Nephron progenitor cell (in vitro differentiated cells): ENCODE data around the gene HEBP2.

Experiments
- DNase-seq: peaks from one replicate; pipeline ENCODE4 v3.0.0; 2021
- H3K27ac Mint-ChIP-seq: 2 replicates; pipeline ENCODE4 v1.8.0; 2021; ENCODE audit warnings: mild to moderate bottlenecking, moderate library complexity, mixed read lengths
- H3K27me3 Mint-ChIP-seq: 2 replicates; pipeline ENCODE4 v1.8.0; 2021; ENCODE audit warnings: mild to moderate bottlenecking, low read depth, mixed read lengths; ENCODE audit not compliant: poor library complexity
- H3K36me3 Mint-ChIP-seq: 2 replicates; pipeline ENCODE4 v1.8.0; 2021; ENCODE audit warnings: low read depth, mixed read lengths
- H3K4me1 Mint-ChIP-seq: 2 replicates; pipeline ENCODE4 v1.8.0; 2021; ENCODE audit warnings: mixed read lengths
- H3K4me3 Mint-ChIP-seq: 2 replicates; pipeline ENCODE4 v1.8.0; 2021; ENCODE audit warnings: mild to moderate bottlenecking, moderate library complexity, mixed read lengths
- H3K9me3 Mint-ChIP-seq: 2 replicates; pipeline ENCODE4 v1.8.0; 2021; ENCODE audit warnings: mild to moderate bottlenecking, moderate library complexity, mixed read lengths
- TF ChIP-seq, protein P1 (sequence below): fragments of 200-600 bp; sonication (generic); IDR thresholded peaks from 2 replicates; pipeline ENCODE4 v1.5.0; 2021; ENCODE audit warnings: antibody characterized with exemption

HEBP2 gene

DNA sequence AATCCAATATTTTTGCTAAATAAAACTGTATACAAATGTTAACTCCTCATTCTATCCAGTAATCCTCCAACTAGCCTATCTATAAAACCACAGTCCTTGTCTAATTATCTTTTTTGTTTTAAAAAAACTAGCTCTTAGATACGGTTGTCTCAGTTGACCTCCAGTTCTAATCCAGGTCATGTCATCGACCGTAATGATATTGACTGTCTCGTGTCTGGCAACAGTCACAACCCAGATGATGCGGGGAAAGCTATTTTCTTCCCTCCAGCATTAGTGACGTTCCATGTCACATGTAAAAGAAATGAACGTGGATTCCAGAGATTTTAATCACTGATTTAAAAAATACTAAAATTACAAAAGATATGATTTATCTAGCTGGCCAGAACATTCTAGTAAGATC lies 35.5 kb downstream of the HEBP2 start:
- no peaks in the 10 kb centered on the region for H3K4me1 Mint-ChIP-seq
- H3K27ac Mint-ChIP-seq: no peak overlapping the region
- TF ChIP-seq, protein P1, sequence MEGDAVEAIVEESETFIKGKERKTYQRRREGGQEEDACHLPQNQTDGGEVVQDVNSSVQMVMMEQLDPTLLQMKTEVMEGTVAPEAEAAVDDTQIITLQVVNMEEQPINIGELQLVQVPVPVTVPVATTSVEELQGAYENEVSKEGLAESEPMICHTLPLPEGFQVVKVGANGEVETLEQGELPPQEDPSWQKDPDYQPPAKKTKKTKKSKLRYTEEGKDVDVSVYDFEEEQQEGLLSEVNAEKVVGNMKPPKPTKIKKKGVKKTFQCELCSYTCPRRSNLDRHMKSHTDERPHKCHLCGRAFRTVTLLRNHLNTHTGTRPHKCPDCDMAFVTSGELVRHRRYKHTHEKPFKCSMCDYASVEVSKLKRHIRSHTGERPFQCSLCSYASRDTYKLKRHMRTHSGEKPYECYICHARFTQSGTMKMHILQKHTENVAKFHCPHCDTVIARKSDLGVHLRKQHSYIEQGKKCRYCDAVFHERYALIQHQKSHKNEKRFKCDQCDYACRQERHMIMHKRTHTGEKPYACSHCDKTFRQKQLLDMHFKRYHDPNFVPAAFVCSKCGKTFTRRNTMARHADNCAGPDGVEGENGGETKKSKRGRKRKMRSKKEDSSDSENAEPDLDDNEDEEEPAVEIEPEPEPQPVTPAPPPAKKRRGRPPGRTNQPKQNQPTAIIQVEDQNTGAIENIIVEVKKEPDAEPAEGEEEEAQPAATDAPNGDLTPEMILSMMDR: no peak
- peaks cover 36% of the 10 kb centered on the region for H3K36me3 Mint-ChIP-seq
- H3K4me3 Mint-ChIP-seq: no peak overlapping the region
- H3K9me3 Mint-ChIP-seq: peaks cover 8% of the 10 kb centered on the region
- no peak for DNase-seq
- no peaks in the 10 kb centered on the region for H3K27me3 Mint-ChIP-seq

DNA sequence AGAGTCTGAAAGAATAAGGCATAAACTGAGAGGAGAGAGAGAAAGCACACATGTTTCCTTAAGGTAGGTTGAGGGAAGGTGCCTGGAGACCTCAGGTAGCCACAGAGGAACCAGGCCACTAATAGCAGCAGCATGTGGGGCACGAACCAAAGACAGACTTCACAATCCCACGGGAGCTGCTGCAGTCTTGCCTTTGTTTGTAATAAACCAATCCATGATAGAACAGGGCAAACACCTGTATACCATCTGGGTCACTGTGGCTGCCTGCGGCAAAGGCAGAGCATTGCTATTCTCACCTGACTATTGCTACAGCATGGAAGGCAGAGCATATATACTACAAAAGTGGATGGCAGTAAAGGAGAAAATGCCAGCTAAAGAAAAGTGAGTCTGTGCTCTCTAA lies 36.3 kb downstream of the HEBP2 start:
- no peaks in the 10 kb centered on the region for H3K4me1 Mint-ChIP-seq
- TF ChIP-seq, protein P1: no peak
- no peaks in the 10 kb centered on the region for H3K27me3 Mint-ChIP-seq
- no peak overlapping the region for H3K4me3 Mint-ChIP-seq
- no peak for DNase-seq
- H3K36me3 Mint-ChIP-seq: peaks cover 31% of the 10 kb centered on the region
- peaks cover 8% of the 10 kb centered on the region for H3K9me3 Mint-ChIP-seq
- H3K27ac Mint-ChIP-seq: no peak overlapping the region

DNA sequence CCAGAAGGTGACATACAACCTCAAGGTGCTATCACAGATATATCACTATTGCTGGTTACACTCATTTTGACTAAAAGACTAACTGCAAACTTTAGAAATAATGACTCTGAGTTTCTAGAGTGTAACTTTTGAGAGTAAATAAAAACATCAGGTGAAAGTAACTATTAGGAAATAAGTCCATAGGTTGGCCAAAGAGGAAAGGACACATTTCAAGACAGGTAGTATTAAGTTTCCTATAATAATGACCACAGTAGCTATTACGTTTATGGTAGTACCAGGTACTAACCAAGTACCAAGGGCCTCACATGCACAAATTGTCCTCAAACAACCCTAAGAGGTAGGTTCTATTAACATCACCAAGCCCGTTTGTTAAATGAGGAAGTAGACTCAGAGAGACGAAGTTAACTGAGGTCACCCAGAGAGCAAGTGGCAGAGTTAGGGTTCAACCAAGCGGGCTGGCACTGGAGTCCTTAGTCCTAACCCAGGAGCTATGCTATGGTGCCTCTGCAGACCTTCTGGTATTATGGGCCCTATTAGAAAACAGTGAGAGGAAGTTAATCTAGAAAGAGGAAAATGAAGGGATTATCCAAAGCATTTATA lies 36.8 kb downstream of the HEBP2 start:
- no peaks in the 10 kb centered on the region for H3K27me3 Mint-ChIP-seq
- no peak overlapping the region for H3K27ac Mint-ChIP-seq
- peaks cover 8% of the 10 kb centered on the region for H3K9me3 Mint-ChIP-seq
- no peak for DNase-seq
- TF ChIP-seq, protein P1: no peak
- H3K4me3 Mint-ChIP-seq: no peak overlapping the region
- H3K36me3 Mint-ChIP-seq: peaks cover 28% of the 10 kb centered on the region
- H3K4me1 Mint-ChIP-seq: no peaks in the 10 kb centered on the region

DNA sequence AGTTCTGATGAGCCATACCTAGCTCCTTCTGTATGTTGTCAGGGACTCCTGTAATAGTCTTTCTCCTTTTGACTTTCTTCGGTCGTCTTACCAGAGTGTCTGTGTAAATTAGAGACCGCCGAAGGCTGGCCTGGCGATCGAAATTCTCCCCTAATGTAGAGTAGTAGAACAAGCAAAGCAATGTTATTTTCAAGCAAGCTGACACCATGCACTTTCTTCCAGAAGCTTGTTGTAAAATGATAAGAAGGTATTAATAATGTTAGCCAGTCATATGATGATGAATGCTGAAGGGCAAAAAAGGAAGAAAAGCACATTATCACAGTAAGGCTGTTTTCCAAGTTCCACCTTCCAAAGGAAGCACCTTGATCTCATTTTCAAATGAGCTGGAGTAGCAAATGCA lies 37.9 kb downstream of the HEBP2 start:
- Mint-ChIP-seq H3K36me3 (peaks cover 24% of the 10 kb centered on the region), H3K27ac (no peak overlapping the region), H3K4me1 (no peaks in the 10 kb centered on the region), H3K9me3 (peaks cover 4% of the 10 kb centered on the region), H3K4me3 (no peak overlapping the region), H3K27me3 (no peaks in the 10 kb centered on the region)
- TF ChIP-seq, protein P1: no peak
- DNase-seq: no peak

DNA sequence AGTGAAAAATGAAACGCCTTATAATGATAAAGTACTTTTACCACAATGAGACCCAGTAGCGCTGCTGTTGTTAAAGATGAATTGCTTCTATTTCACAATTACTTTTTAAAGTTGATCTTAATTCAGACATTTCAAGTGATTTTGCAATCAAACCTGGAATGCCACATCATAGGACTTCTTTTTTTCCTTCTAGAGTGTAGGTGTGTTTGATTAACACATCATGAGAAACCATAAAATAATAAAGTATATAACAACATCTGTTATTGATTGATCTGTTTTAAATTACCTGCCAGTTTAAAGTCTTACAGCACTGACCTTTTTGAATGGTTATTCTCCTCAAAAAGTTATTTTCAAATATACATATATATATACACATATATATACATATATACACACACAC lies 38.6 kb downstream of the HEBP2 start:
- H3K4me3 Mint-ChIP-seq: no peak overlapping the region
- H3K27ac Mint-ChIP-seq: no peak overlapping the region
- H3K27me3 Mint-ChIP-seq: no peaks in the 10 kb centered on the region

DNA sequence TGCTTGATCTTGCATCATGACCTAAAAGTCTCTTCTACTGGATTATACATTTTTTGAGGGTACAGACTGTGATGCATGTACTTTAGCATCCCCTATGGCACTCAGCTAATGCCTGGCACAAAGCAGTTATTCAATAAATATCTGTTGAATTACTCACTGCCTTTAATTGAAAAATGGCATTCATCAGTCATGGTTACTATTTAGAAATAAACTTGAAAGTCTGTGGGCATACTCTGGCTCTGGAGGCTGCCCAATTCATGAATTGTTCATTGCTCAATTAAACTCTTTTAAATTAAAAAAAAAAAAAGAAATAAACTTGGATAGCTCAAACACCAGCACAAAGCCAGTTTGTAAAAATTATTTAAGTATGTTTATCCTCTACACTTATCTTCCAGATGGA lies 40.0 kb downstream of the HEBP2 start:
- H3K36me3 Mint-ChIP-seq: peaks cover 18% of the 10 kb centered on the region

More for the DNA sequence above, 38.6 kb downstream of the HEBP2 start:
- Mint-ChIP-seq H3K4me1 (no peaks in the 10 kb centered on the region), H3K36me3 (peaks cover 19% of the 10 kb centered on the region), H3K9me3 (peaks cover under 1% of the 10 kb centered on the region)
- no peak for DNase-seq
- TF ChIP-seq, protein P1: no peak

More for the DNA sequence above, 40.0 kb downstream of the HEBP2 start:
- no peaks in the 10 kb centered on the region for H3K4me1 Mint-ChIP-seq
- DNase-seq: no peak
- no peak overlapping the region for H3K27ac Mint-ChIP-seq
- TF ChIP-seq, protein P1: no peak
- H3K27me3 Mint-ChIP-seq: no peaks in the 10 kb centered on the region
- no peak overlapping the region for H3K4me3 Mint-ChIP-seq
- no peaks in the 10 kb centered on the region for H3K9me3 Mint-ChIP-seq
